Measurements from ENCODE around the gene AHSA1. TPM values are rescaled to one million over a fixed set of nuclear protein-coding genes. Genes with fewer than 3 reads are reported as not detected.

The AHSA1 gene
- total RNA-seq, 1 experiment from 2014 or later, result 674 TPM

- Histone ChIP-seq H2AFZ (no peak overlapping the region), H3K9me3 (ENCODE audit: insufficient read depth, low read depth) (no peaks in the 10 kb centered on the region), H3K79me2 (ENCODE audit: low read depth) (no peaks in the 10 kb centered on the region), H3K4me3 (no peak overlapping the region), H3K4me2 (no peak overlapping the region), H4K20me1 (ENCODE audit: insufficient read depth) (no peaks in the 10 kb centered on the region), H3F3A (ENCODE audit: insufficient read depth, low read depth) (no peaks in the 10 kb centered on the region), H3K9me2 (ENCODE audit: insufficient read depth) (no peaks in the 10 kb centered on the region), H3K27me3 (ENCODE audit: insufficient read depth, low read depth) (peaks cover 33% of the 10 kb centered on the region), H3K36me3 (ENCODE audit: low read depth) (no peaks in the 10 kb centered on the region), H3K4me1 (replicated peaks; ENCODE audit: insufficient read depth) (no peaks in the 10 kb centered on the region), H3K27ac (no peak overlapping the region)
- TF ChIP-seq CTCF (conservative IDR thresholded peaks at IDR 0.05), result no peak
- no peak for TF ChIP-seq EZH2 (IDR thresholded peaks at IDR 0.05; ENCODE audit: low read depth)
- CTCF ChIA-PET, result no interaction called here
- no peak for DNase-seq
- no TSS peak for BruUV-seq (replicated peaks)
- POLR2A ChIA-PET (ENCODE audit: unreplicated experiment), result no interaction called here
- intact Hi-C loops (cut with micrococcal nuclease; ENCODE audit: unreplicated experiment), result no loop called here
Measured at GRCh38 chr14:77478796-77479195, 20.9 kb downstream of the AHSA1 start.

- Histone ChIP-seq H2AFZ (no peak overlapping the region), H3K27ac (no peak overlapping the region), H3K27me3 (ENCODE audit: insufficient read depth, low read depth) (0 out of 2 replicates have a peak, but pooled peaks cover 5% of the 10 kb centered on the region), H4K20me1 (ENCODE audit: insufficient read depth) (no peaks in the 10 kb centered on the region), H3K9me3 (ENCODE audit: insufficient read depth, low read depth) (no peaks in the 10 kb centered on the region), H3K9me2 (ENCODE audit: insufficient read depth) (no peaks in the 10 kb centered on the region), H3K4me1 (replicated peaks; ENCODE audit: insufficient read depth) (no peaks in the 10 kb centered on the region), H3F3A (ENCODE audit: insufficient read depth, low read depth) (no peaks in the 10 kb centered on the region), H3K4me3 (no peak overlapping the region), H3K79me2 (ENCODE audit: low read depth) (no peaks in the 10 kb centered on the region), H3K4me2 (no peak overlapping the region), H3K36me3 (ENCODE audit: low read depth) (no peaks in the 10 kb centered on the region)
- no TSS peak for BruUV-seq (replicated peaks)
- CTCF ChIA-PET, result no interaction called here
- TF ChIP-seq CTCF (conservative IDR thresholded peaks at IDR 0.05) (no peak), EZH2 (IDR thresholded peaks at IDR 0.05; ENCODE audit: low read depth) (no peak)
- no peak for DNase-seq
- POLR2A ChIA-PET (ENCODE audit: unreplicated experiment), result interaction anchor here (0.5 kb wide), 1 partner anchor 182 kb away, joined by 3 read pairs; no protein-coding TSS in a partner anchor
- intact Hi-C loops (cut with micrococcal nuclease; ENCODE audit: unreplicated experiment), result no loop called here
Measured at GRCh38 chr14:77482422-77482821, 24.5 kb downstream of the AHSA1 start.

- ChIA-PET CTCF (no interaction called here), POLR2A (ENCODE audit: unreplicated experiment) (no interaction called here)
- H3K4me2 ChIP-seq, result no peak overlapping the region
- BruUV-seq (replicated peaks), result no TSS peak
- H4K20me1 ChIP-seq (ENCODE audit: insufficient read depth), result no peaks in the 10 kb centered on the region
- no peak overlapping the region for H3K27ac ChIP-seq
- no peaks in the 10 kb centered on the region for H3F3A ChIP-seq (ENCODE audit: insufficient read depth, low read depth)
- no peaks in the 10 kb centered on the region for H3K9me2 ChIP-seq (ENCODE audit: insufficient read depth)
- peak in 1 of 2 experiments; percentile 43 for DNase-seq
- H3K79me2 ChIP-seq (ENCODE audit: low read depth), result no peaks in the 10 kb centered on the region
- no peaks in the 10 kb centered on the region for H3K27me3 ChIP-seq (ENCODE audit: insufficient read depth, low read depth)
- TF ChIP-seq CTCF (conservative IDR thresholded peaks at IDR 0.05), result no peak
- TF ChIP-seq EZH2 (IDR thresholded peaks at IDR 0.05; ENCODE audit: low read depth), result no peak
- H3K9me3 ChIP-seq (ENCODE audit: insufficient read depth, low read depth), result no peaks in the 10 kb centered on the region
- H3K4me1 ChIP-seq (replicated peaks; ENCODE audit: insufficient read depth), result no peaks in the 10 kb centered on the region
- no peak overlapping the region for H3K4me3 ChIP-seq
- H2AFZ ChIP-seq, result no peak overlapping the region
- intact Hi-C loops (cut with micrococcal nuclease; ENCODE audit: unreplicated experiment), result no loop called here
- no peaks in the 10 kb centered on the region for H3K36me3 ChIP-seq (ENCODE audit: low read depth)
Measured at GRCh38 chr14:77485256-77485655, 27.4 kb downstream of the AHSA1 start.
